D721Med (cell line): ENCODE measurements around the gene CHRNA7.

Source experiments
- DNase-seq: peaks from one replicate; pipeline ENCODE4 v3.0.0; 2011; ENCODE audit warnings: low spot score; ENCODE audit not compliant: insufficient read length
- FAIRE-seq: peaks from 2 replicates; lab custom pipeline; 2011; peaks lifted over from hg19 to GRCh38; lab: Jason Lieb, UNC
- CTCF ChIP-seq: IDR thresholded peaks from 2 replicates; pipeline ENCODE4 v1.5.1; 2012; ENCODE audit warnings: mild to moderate bottlenecking, control low read depth; ENCODE audit not compliant: insufficient read depth; ENCODE audit errors: missing control alignments

Gene CHRNA7

GRCh38 chr15:32029862-32030781 lies at the start of gene CHRNA7:
Gene CHRNA7 (plus strand): TSS chr15:32030515. CDS start chr15:32030595, 80 bp downstream.
- peak; percentile 27 for DNase-seq
- FAIRE-seq, result no peak
- TF ChIP-seq CTCF, result no peak

GRCh38 chr15:31985607-31986006 lies 44.7 kb upstream of the CHRNA7 start:
- FAIRE-seq, result no peak
- TF ChIP-seq CTCF, result no peak
- DNase-seq, result no peak

GRCh38 chr15:31993062-31993461 lies 37.3 kb upstream of the CHRNA7 start:
- FAIRE-seq, result no peak
- no peak for DNase-seq
- TF ChIP-seq CTCF, result no peak

GRCh38 chr15:31997711-31998110 lies 32.6 kb upstream of the CHRNA7 start:
- FAIRE-seq (no peak), DNase-seq (no peak)
- TF ChIP-seq CTCF, result no peak

- DNase-seq (no peak), FAIRE-seq (no peak)
- TF ChIP-seq CTCF, result no peak
Measured at GRCh38 chr15:32003558-32003957, 26.8 kb upstream of the CHRNA7 start.

GRCh38 chr15:32004249-32004648 lies 26.1 kb upstream of the CHRNA7 start:
- FAIRE-seq, result no peak
- DNase-seq, result no peak
- no peak for TF ChIP-seq CTCF
